SU-DHL-6 (cell line): ENCODE measurements around the gene PRPF31.
A peak's percentile ranks its signal among the peaks of the same experiment; 100 is the strongest.
"Not testable (repeated sequence)": the region's sequence is repeated elsewhere in the genome, so short reads cannot be mapped to it uniquely, and the experiment has no call there.

ENCODE experiments used
- H2AFZ ChIP-seq: fragments of 200-600 bp; sonication (generic); 2 replicates; pipeline ENCODE4 v1.6.1; 2014; ENCODE audit warnings: low read depth, mild to moderate bottlenecking, moderate library complexity, mixed read lengths, antibody characterized with exemption, low read length; ENCODE audit not compliant: severe bottlenecking
- H3F3A ChIP-seq: fragments of 200-600 bp; shearing (Covaris generic); 2 replicates; pipeline ENCODE4 v1.6.0; 2016; ENCODE audit warnings: antibody characterized with exemption, mild to moderate bottlenecking; ENCODE audit not compliant: insufficient read depth
- H3K27ac ChIP-seq: fragments of 200-600 bp; sonication (generic); 2 replicates; pipeline ENCODE4 v1.5.1; 2016; ENCODE audit warnings: low read depth, mild to moderate bottlenecking, low read length, moderate library complexity, mixed read lengths
- H3K27me3 ChIP-seq: fragments of 200-600 bp; sonication (generic), shearing (Covaris generic); 2 replicates; pipeline ENCODE4 v1.6.0; 2014; ENCODE audit warnings: mild to moderate bottlenecking, low read length
- H3K36me3 ChIP-seq: fragments of 200-600 bp; sonication (generic); 2 replicates; pipeline ENCODE4 v1.6.1; 2014; ENCODE audit warnings: mild to moderate bottlenecking, low read length, mixed read lengths
- H3K4me2 ChIP-seq: fragments of 300-600, 200-600 bp; shearing (Covaris generic), sonication (generic); 2 replicates; pipeline ENCODE4 v1.6.0; 2014; ENCODE audit warnings: low read length, low read depth, mild to moderate bottlenecking; ENCODE audit not compliant: poor library complexity, severe bottlenecking
- H3K4me3 ChIP-seq: fragments of 200-600 bp; sonication (generic); 2 replicates; pipeline ENCODE4 v1.5.1; 2014; ENCODE audit warnings: antibody characterized with exemption, low read length, mild to moderate bottlenecking, mixed read lengths; ENCODE audit not compliant: insufficient read depth, poor library complexity, severe bottlenecking
- H3K79me2 ChIP-seq: fragments of 200-600 bp; sonication (generic); 2 replicates; pipeline ENCODE4 v1.6.1; 2014; ENCODE audit warnings: mild to moderate bottlenecking, low read length, moderate library complexity; ENCODE audit not compliant: insufficient read depth
- H3K9ac ChIP-seq: fragments of 200-600 bp; sonication (generic); 2 replicates; pipeline ENCODE4 v1.7.0; 2014; ENCODE audit warnings: mild to moderate bottlenecking, low read length
- H3K9me2 ChIP-seq: fragments of 200-600 bp; sonication (generic); replicated peaks from 2 replicates; pipeline ENCODE4 v1.6.1; 2014; ENCODE audit warnings: low read length; ENCODE audit not compliant: insufficient read depth
- H3K9me3 ChIP-seq: fragments of 200-600 bp; sonication (generic); 2 replicates; pipeline ENCODE4 v1.6.1; 2014; ENCODE audit warnings: low read length, mixed read lengths; ENCODE audit not compliant: insufficient read depth
- H4K20me1 ChIP-seq: fragments of 200-600 bp; sonication (generic); 2 replicates; pipeline ENCODE4 v1.6.1; 2014; ENCODE audit warnings: low read depth, mild to moderate bottlenecking, antibody characterized with exemption, low read length, moderate library complexity, mixed read lengths
- CTCF ChIP-seq: fragments of 200-600 bp; sonication (generic); IDR thresholded peaks from one replicate; pipeline ENCODE4 v1.5.1; 2017; ENCODE audit warnings: antibody characterized with exemption, mild to moderate bottlenecking, low read length, moderate library complexity; ENCODE audit not compliant: insufficient read depth, poor library complexity, severe bottlenecking
- EZH2phosphoT487 ChIP-seq: fragments of 200-600 bp; sonication (generic), shearing (Covaris generic); conservative IDR thresholded peaks from 2 replicates; pipeline ENCODE4 v1.6.1; 2018; ENCODE audit warnings: mild to moderate bottlenecking, antibody characterized with exemption, low read length, moderate library complexity, mixed read lengths

PRPF31 gene

GRCh38 chr19:54165222-54165621 is 49.7 kb downstream of the PRPF31 start:
- Histone ChIP-seq H2AFZ (no peak overlapping the region), H3F3A (no peaks in the 10 kb centered on the region), H3K4me2 (no peak overlapping the region), H3K9me2 (no peaks in the 10 kb centered on the region), H3K9ac (no peak overlapping the region), H3K9me3 (no peaks in the 10 kb centered on the region), H3K4me3 (no peak overlapping the region), H4K20me1 (no peaks in the 10 kb centered on the region), H3K27me3 (no peaks in the 10 kb centered on the region), H3K27ac (no peak overlapping the region), H3K36me3 (no peaks in the 10 kb centered on the region), H3K79me2 (no peaks in the 10 kb centered on the region)
- TF ChIP-seq EZH2phosphoT487 (no peak), CTCF (no peak)

GRCh38 chr19:54168174-54168917 is 52.8 kb downstream of the PRPF31 start:
- Histone ChIP-seq H3K9ac (no peak overlapping the region), H3K9me3 (no peaks in the 10 kb centered on the region), H2AFZ (no peak overlapping the region), H3F3A (no peaks in the 10 kb centered on the region), H3K4me3 (no peak overlapping the region), H4K20me1 (no peaks in the 10 kb centered on the region), H3K4me2 (peak overlapping the region; percentile 21), H3K27me3 (no peaks in the 10 kb centered on the region), H3K36me3 (no peaks in the 10 kb centered on the region), H3K79me2 (no peaks in the 10 kb centered on the region), H3K9me2 (no peaks in the 10 kb centered on the region), H3K27ac (no peak overlapping the region)
- TF ChIP-seq EZH2phosphoT487 = no peak
- peak; percentile 55 for TF ChIP-seq CTCF

- Histone ChIP-seq H2AFZ (no peak overlapping the region), H3K9me2 (no peaks in the 10 kb centered on the region), H3K27ac (no peak overlapping the region), H3K9ac (no peak overlapping the region), H3K9me3 (no peaks in the 10 kb centered on the region), H3K4me3 (no peak overlapping the region), H3F3A (no peaks in the 10 kb centered on the region), H4K20me1 (no peaks in the 10 kb centered on the region), H3K4me2 (no peak overlapping the region), H3K27me3 (no peaks in the 10 kb centered on the region), H3K36me3 (no peaks in the 10 kb centered on the region), H3K79me2 (no peaks in the 10 kb centered on the region)
- TF ChIP-seq EZH2phosphoT487 (no peak), CTCF (no peak)
Measured at GRCh38 chr19:54169149-54169740, 53.7 kb downstream of the PRPF31 start.

GRCh38 chr19:54171736-54172431 is 56.3 kb downstream of the PRPF31 start:
- H3K4me2 ChIP-seq, H4K20me1 ChIP-seq, H3K4me3 ChIP-seq, H3K9me2 ChIP-seq, H2AFZ ChIP-seq, H3K27ac ChIP-seq, H3K36me3 ChIP-seq, H3K79me2 ChIP-seq, H3K27me3 ChIP-seq, H3K9ac ChIP-seq, H3F3A ChIP-seq, H3K9me3 ChIP-seq: not testable (repeated sequence)
